Mesenchymal stem cell (in vitro differentiated cells and primary cell): Measurements from ENCODE around the gene CYB5B.

ENCODE experiments used
- DNase-seq: peaks from one replicate; pipeline ENCODE4 v3.0.0-alpha.2; 2013
- H2AFZ ChIP-seq: one replicate; pipeline ENCODE4 v1.6.1; 2013; ENCODE audit warnings: low read depth, mild to moderate bottlenecking, control low read depth, inconsistent platforms, low read length, moderate library complexity
- H2AK5ac ChIP-seq: 2 replicates; pipeline ENCODE4 v1.6.1; 2013; ENCODE audit warnings: low read length, moderate library complexity, mild to moderate bottlenecking, inconsistent platforms; ENCODE audit not compliant: severe bottlenecking
- H2BK120ac ChIP-seq: one replicate; pipeline ENCODE4 v1.6.1; 2013; ENCODE audit warnings: low read depth, mild to moderate bottlenecking, inconsistent platforms, low read length, moderate library complexity
- H2BK12ac ChIP-seq, 2 experiments: one replicate each; pipeline ENCODE4 v1.6.1; 2013; ENCODE audit warnings: inconsistent platforms in 2 of 2, low read length in 2 of 2, mild to moderate bottlenecking in 2 of 2, moderate library complexity in 2 of 2, control low read depth in 1 of 2
- H2BK15ac ChIP-seq: one replicate; pipeline ENCODE4 v1.6.1; 2013; ENCODE audit warnings: mild to moderate bottlenecking, low read depth, inconsistent platforms; ENCODE audit not compliant: poor library complexity, severe bottlenecking
- H2BK5ac ChIP-seq: 2 replicates; pipeline ENCODE4 v1.6.1; 2013; ENCODE audit warnings: low read depth, mild to moderate bottlenecking, low read length, control low read depth, inconsistent platforms; ENCODE audit not compliant: poor library complexity, severe bottlenecking
- H3K14ac ChIP-seq, 2 experiments: one replicate each; pipeline ENCODE4 v1.6.1; 2013; ENCODE audit warnings: inconsistent platforms in 2 of 2, low read length in 2 of 2, control low read depth in 1 of 2, mild to moderate bottlenecking in 1 of 2, moderate library complexity in 1 of 2
- H3K18ac ChIP-seq, 2 experiments: one replicate each; pipeline ENCODE4 v1.6.1; 2013; ENCODE audit warnings: inconsistent platforms in 2 of 2, low read length in 2 of 2, control low read depth in 1 of 2, low read depth in 1 of 2, mild to moderate bottlenecking in 1 of 2
- H3K23ac ChIP-seq, 2 experiments: one replicate each; pipeline ENCODE4 v1.6.1; 2013; ENCODE audit warnings: inconsistent platforms in 2 of 2, low read length in 2 of 2, mild to moderate bottlenecking in 2 of 2, moderate library complexity in 2 of 2, control low read depth in 1 of 2
- H3K27ac ChIP-seq: 2 replicates; pipeline ENCODE4 v1.5.1; 2013; ENCODE audit warnings: mild to moderate bottlenecking, moderate library complexity, low read length, control low read depth, inconsistent platforms; ENCODE audit not compliant: poor library complexity, severe bottlenecking
- H3K27me3 ChIP-seq, 2 experiments: 2 replicates each; pipeline versions ENCODE4 v1.6.1 to v1.7.0; 2013; ENCODE audit warnings: low read length in 2 of 2, mild to moderate bottlenecking in 2 of 2, moderate library complexity in 2 of 2, control low read depth in 1 of 2, inconsistent platforms in 1 of 2; ENCODE audit not compliant: control insufficient read depth in 1 of 2, insufficient read depth in 1 of 2
- H3K36me3 ChIP-seq, 2 experiments: 2 replicates each; pipeline versions ENCODE4 v1.6.1 to v1.7.0; 2013; ENCODE audit warnings: low read length in 2 of 2, control low read depth in 1 of 2, inconsistent platforms in 1 of 2, low read depth in 1 of 2, mild to moderate bottlenecking in 1 of 2; ENCODE audit not compliant: insufficient read depth in 2 of 2, control insufficient read depth in 1 of 2
- H3K4ac ChIP-seq, 2 experiments: one replicate each; pipeline ENCODE4 v1.6.1; 2013; ENCODE audit warnings: inconsistent platforms in 2 of 2, low read length in 2 of 2, mild to moderate bottlenecking in 2 of 2, moderate library complexity in 2 of 2, control low read depth in 1 of 2, low read depth in 1 of 2
- H3K4me1 ChIP-seq: 2 replicates; pipeline ENCODE4 v1.6.1; 2013; ENCODE audit warnings: low read depth, low read length, control low read depth; ENCODE audit not compliant: control insufficient read depth, insufficient read depth
- H3K4me2 ChIP-seq: 2 replicates; pipeline ENCODE4 v1.6.1; 2013; ENCODE audit warnings: low read length, mild to moderate bottlenecking, inconsistent platforms; ENCODE audit not compliant: poor library complexity, severe bottlenecking
- H3K4me3 ChIP-seq, 2 experiments: 2 replicates each; pipeline versions ENCODE4 v1.5.1 to v1.7.0; 2013; ENCODE audit warnings: low read length in 2 of 2, mild to moderate bottlenecking in 2 of 2, control low read depth in 1 of 2, low read depth in 1 of 2; ENCODE audit not compliant: insufficient read depth in 1 of 2
- H3K79me1 ChIP-seq: replicated peaks from 2 replicates; pipeline ENCODE4 v1.6.1; 2013; ENCODE audit warnings: mild to moderate bottlenecking, control low read depth, low read length, inconsistent platforms; ENCODE audit not compliant: poor library complexity, severe bottlenecking
- H3K9ac ChIP-seq: 2 replicates; pipeline ENCODE4 v1.7.0; 2013; ENCODE audit warnings: mild to moderate bottlenecking, low read length, moderate library complexity
- H3K9me3 ChIP-seq: 2 replicates; pipeline ENCODE4 v1.7.0; 2013; ENCODE audit warnings: mild to moderate bottlenecking, low read length; ENCODE audit not compliant: control insufficient read depth
- H4K8ac ChIP-seq: one replicate; pipeline ENCODE4 v1.6.1; 2013; ENCODE audit warnings: inconsistent platforms, mild to moderate bottlenecking, low read length, moderate library complexity
- H4K91ac ChIP-seq: one replicate; pipeline ENCODE4 v1.6.1; 2013; ENCODE audit warnings: mild to moderate bottlenecking, low read length, inconsistent platforms
- WGBS: methylation state at CpG from one replicate; pipeline ENCODE4 v1.1.7; 2013; ENCODE audit warnings: mixed read lengths; 5-methylcytosine and 5-hydroxymethylcytosine counted together

CYB5B gene

DNA sequence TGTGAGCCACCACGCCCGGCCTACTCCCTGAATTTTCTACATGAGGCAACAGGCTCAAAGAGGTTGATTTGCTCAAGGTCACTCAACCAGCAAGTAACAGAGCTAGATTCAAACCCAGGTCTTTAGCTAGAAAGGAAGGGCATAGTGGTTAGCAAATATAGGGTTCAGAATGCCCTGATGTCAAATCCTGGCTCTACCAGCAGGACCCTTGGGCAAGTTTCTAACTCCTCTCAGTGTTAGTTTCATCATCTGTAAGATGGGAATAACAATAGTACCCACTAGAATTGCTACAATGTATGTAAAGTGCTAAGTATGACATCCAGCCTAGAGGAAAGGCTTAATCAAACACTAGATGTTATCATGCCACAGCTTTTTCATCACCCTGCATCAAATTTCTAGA lies 19.1 kb upstream of the CYB5B start:
- Histone ChIP-seq H2AFZ (no peak overlapping the region), H2BK15ac (no peak overlapping the region), H3K4me1 (peaks cover 4% of the 10 kb centered on the region), H2BK5ac (no peak overlapping the region), H2AK5ac (peak overlapping the region; percentile 84), H3K27me3 (no peaks in the 10 kb centered on the region), H4K8ac (no peak overlapping the region), H3K9ac (no peak overlapping the region), H3K23ac (no peak overlapping the region), H3K14ac (no peak overlapping the region), H2BK12ac (peak overlapping the region; percentile 12 to 46), H3K79me1 (no peaks in the 10 kb centered on the region), H3K27ac (no peak overlapping the region), H3K9me3 (no peaks in the 10 kb centered on the region), H3K4me2 (no peak overlapping the region), H3K4ac (peak overlapping the region; percentile 51 to 56), H3K4me3 (no peak overlapping the region), H3K36me3 (no peaks in the 10 kb centered on the region), H3K18ac (peak overlapping the region in 1 of 2 experiments; percentile 48), H4K91ac (peak overlapping the region; percentile 84), H2BK120ac (peak overlapping the region; percentile 27)
- WGBS = 96% methylated on average over 2 of the region's 2 CpGs
- DNase-seq = no peak

DNA sequence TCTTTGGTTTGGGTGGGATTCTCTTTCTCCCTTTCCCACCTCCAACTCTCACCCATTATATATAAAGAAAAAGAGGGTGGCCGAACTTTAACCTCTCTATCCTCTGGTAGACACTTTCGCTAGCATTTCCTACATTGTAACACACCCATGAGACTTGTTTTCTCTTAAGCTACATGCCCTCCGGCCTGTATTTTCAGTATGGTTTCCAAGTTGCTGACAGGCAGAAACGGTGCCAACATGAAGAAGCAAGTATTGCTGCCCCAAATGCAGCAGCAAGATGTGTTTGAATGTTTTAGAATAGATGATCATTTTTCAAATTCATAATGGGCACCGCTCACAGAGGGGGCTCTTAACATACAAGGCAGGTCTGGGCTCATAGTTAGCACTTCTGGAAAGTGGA lies 18.7 kb upstream of the CYB5B start:
- H3K23ac ChIP-seq = no peak overlapping the region
- H3K4me3 ChIP-seq = no peak overlapping the region
- no peak overlapping the region for H3K4me2 ChIP-seq
- no peak overlapping the region for H2BK5ac ChIP-seq
- no peak overlapping the region for H2BK15ac ChIP-seq
- H3K27ac ChIP-seq = no peak overlapping the region
- H2AFZ ChIP-seq = no peak overlapping the region
- no peak overlapping the region for H4K91ac ChIP-seq
- peak overlapping the region; percentile 30 for H2BK120ac ChIP-seq
- H3K14ac ChIP-seq = no peak overlapping the region
- 98% methylated on average over 5 of the region's 5 CpGs for WGBS
- no peak for DNase-seq
- H4K8ac ChIP-seq = no peak overlapping the region
- peaks cover 4% of the 10 kb centered on the region for H3K4me1 ChIP-seq
- no peak overlapping the region for H3K18ac ChIP-seq
- no peaks in the 10 kb centered on the region for H3K79me1 ChIP-seq
- H3K27me3 ChIP-seq = no peaks in the 10 kb centered on the region
- no peaks in the 10 kb centered on the region for H3K9me3 ChIP-seq
- H2BK12ac ChIP-seq = peak overlapping the region; percentile 46 to 67
- no peak overlapping the region for H3K9ac ChIP-seq
- no peak overlapping the region for H2AK5ac ChIP-seq
- no peaks in the 10 kb centered on the region for H3K36me3 ChIP-seq
- peak overlapping the region; percentile 33 to 71 for H3K4ac ChIP-seq

DNA sequence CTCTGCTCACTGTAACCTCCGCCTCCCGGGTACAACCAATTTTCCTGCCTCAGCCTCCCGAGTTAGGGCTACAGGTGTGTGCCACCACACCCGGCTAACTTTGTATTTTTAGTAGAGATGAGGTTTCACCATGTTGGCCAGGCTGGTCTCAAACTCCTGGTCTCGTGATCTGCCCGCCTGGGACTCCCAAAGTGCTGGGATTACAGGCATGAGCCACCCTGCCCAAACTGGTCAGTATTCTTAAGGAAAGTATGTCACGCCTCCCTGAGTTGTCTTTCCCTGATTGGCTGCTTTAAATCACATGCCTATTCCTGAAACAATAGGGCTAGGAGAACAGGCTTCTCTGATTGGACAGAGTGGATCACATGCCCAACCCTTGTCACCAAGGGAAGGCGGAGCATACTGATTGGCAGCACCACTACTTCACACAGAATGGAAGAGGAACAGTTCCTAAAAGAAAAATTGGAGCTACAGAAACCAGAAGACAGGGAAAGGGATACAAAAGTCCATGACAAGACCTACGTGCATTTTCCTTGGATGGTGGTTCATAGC lies 17.6 kb upstream of the CYB5B start:
- Histone ChIP-seq H3K4ac (no peak overlapping the region), H3K4me1 (peaks cover 4% of the 10 kb centered on the region), H3K9me3 (no peaks in the 10 kb centered on the region), H3K14ac (no peak overlapping the region), H3K27ac (no peak overlapping the region), H4K91ac (no peak overlapping the region), H3K27me3 (no peaks in the 10 kb centered on the region), H2BK12ac (peak overlapping the region in 1 of 2 experiments; percentile 81), H2BK15ac (no peak overlapping the region), H4K8ac (no peak overlapping the region), H3K79me1 (no peaks in the 10 kb centered on the region), H3K4me3 (no peak overlapping the region), H2AK5ac (no peak overlapping the region), H3K18ac (no peak overlapping the region), H3K9ac (no peak overlapping the region), H3K36me3 (no peaks in the 10 kb centered on the region), H2BK120ac (no peak overlapping the region), H2BK5ac (no peak overlapping the region), H2AFZ (no peak overlapping the region), H3K23ac (no peak overlapping the region), H3K4me2 (no peak overlapping the region)
- 94% methylated on average over 9 of the region's 9 CpGs for WGBS
- DNase-seq = no peak

DNA sequence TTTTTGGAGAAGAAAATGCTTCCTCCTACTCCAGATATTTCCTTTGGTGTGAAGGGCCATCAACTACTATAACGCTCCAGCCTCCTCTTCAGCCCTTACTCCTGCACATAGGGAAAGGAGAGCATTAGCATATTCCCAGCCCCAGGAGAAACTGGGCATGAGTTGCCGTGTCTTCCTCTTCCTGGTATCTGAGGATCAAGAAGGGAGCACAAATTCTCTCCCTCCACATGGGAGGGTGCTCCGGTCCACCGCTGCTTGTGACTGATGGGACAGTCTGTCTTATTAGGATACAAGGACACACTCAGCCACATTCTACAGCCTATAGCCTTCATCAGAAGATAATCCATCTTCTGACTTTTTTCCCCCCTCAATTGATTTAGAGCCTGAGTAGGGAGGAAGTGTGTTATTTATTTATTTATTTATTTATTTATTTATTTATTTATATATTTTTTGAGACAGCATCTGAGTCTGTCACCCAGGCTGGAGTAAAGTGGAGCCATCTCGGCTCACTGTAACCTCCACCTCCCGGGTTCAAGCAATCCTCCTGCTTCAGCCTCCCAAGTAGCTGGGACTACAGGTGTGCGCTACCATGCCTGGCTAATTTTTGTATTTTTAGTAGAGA lies 16.6 kb upstream of the CYB5B start:
- Histone ChIP-seq H3K4me2 (no peak overlapping the region), H2BK15ac (peak overlapping the region; percentile 70), H3K9ac (no peak overlapping the region), H3K18ac (peak overlapping the region in 1 of 2 experiments; percentile 45), H4K91ac (peak overlapping the region; percentile 53), H3K9me3 (no peaks in the 10 kb centered on the region), H2BK120ac (no peak overlapping the region), H3K36me3 (no peaks in the 10 kb centered on the region), H2BK12ac (peak overlapping the region; percentile 63 to 66), H2AFZ (no peak overlapping the region), H3K79me1 (no peaks in the 10 kb centered on the region), H2BK5ac (no peak overlapping the region), H3K14ac (no peak overlapping the region), H4K8ac (peak overlapping the region; percentile 57), H3K27ac (no peak overlapping the region), H3K4me1 (peaks cover 4% of the 10 kb centered on the region), H2AK5ac (no peak overlapping the region), H3K4me3 (no peak overlapping the region), H3K23ac (no peak overlapping the region), H3K27me3 (no peaks in the 10 kb centered on the region), H3K4ac (peak overlapping the region in 1 of 2 experiments; percentile 66)
- no peak for DNase-seq
- 100% methylated on average over 1 of the region's 7 CpGs for WGBS
